Measurements from ENCODE around the gene ACSL3.

GRCh38 chr2:222875482-222875881, 14.6 kb downstream of the ACSL3 start:
- TF ChIP-seq CTCF (IDR thresholded peaks at IDR 0.05) (no peak), SIN3A (IDR thresholded peaks at IDR 0.05; ENCODE audit: borderline replicate concordance, insufficient read depth, low read depth, low read length) (no peak), POLR2AphosphoS5 (IDR thresholded peaks at IDR 0.05; ENCODE audit: low read depth, low read length) (no peak)

Data from Panc1 (cell line).